Measurements from ENCODE around the gene PTPRA. TPM values are rescaled to one million over a fixed set of nuclear protein-coding genes. Genes with fewer than 3 reads are reported as not detected.
A peak's percentile ranks its signal among the peaks of the same experiment; 100 is the strongest.

The PTPRA gene
- total and polyA plus RNA-seq, 4 donors, result 8.7 to 24.3 (median 15.7) TPM

GRCh38 chr20:3082306-3082951 lies 209.1 kb downstream of the PTPRA start (continued):
- no peak for TF ChIP-seq ZBTB33 (IDR thresholded peaks at IDR 0.05)

DNA sequence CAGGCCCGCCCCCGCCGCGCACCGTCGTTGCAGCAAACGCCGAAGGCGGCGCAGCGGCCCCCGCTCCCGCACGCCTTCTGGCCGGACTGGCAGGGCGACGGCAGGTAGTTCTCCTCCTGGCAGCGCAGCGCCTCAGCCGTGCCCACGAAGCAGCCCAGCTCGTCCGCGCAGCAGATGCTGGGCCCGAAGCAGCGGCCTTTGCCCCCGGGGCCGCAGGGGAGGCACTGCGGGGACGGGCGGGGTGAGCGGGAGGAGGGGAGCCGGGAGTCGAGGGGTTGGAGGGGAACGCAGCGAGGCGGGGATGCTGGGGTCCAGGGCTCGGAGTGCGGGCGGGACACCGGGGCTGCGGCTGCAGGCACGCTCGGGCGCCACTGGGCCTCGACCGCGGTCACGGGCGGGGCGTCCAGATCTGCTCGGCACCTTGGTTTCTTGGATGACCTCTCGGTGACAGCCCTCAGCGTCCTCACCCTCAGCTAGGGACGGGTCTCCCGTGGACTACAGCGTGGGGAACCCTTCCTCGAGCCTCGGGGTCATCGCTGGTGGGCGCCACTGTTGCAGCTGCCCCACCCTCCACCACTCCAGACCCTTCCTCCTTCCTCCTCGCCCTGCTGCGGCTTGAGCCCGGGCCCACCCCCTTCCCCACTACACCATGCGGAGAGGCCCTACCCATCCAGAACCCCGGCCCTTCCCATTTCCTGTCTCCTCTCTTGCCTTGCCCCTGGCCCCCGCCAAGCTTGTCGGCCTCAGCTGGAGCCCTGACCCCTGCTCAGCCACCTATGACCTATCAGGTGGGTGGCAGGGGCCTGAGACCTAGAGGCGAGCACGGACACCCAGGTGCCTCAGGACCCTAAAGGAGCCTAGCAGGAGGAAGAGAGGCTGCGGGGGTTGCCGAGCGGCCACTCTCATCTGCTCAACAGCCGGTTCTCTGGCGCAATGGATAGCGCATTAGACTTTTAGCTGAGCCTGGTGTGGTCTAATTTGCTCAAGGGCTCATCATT lies 210.0 kb downstream of the PTPRA start:
- H3K36me3 ChIP-seq (ENCODE audit: control insufficient read depth in 4 of 4, insufficient read depth in 3 of 4, low read depth in 1 of 4, low read length in 3 of 4), result no peaks in the 10 kb centered on the region
- H3K27me3 ChIP-seq (ENCODE audit: control insufficient read depth in 4 of 4, insufficient read depth in 4 of 4, low read length in 3 of 4), result peaks cover 0 to under 1% (median 0%) of the 10 kb centered on the region in 4 donors
- 22% methylated on average over 76 of the region's 76 CpGs for WGBS
- TF ChIP-seq HNF4A (conservative IDR thresholded peaks at IDR 0.05), result peak; percentile 26 to 57
- no peak for TF ChIP-seq FOXA2 (IDR thresholded peaks at IDR 0.05)
- TF ChIP-seq FOXA1 (IDR thresholded peaks at IDR 0.05), result no peak
- no peak overlapping the region for H3K9ac ChIP-seq (ENCODE audit: low read depth in 1 of 2, low read length in 2 of 2)
- no peak for DNase-seq (ENCODE audit: low spot score)
- no peaks in the 10 kb centered on the region for H3K9me3 ChIP-seq (ENCODE audit: control insufficient read depth in 4 of 4, low read length in 3 of 4)
- no peak overlapping the region for H3K27ac ChIP-seq (ENCODE audit: low read depth in 1 of 2, low read length in 2 of 2)
- H3K4me1 ChIP-seq (ENCODE audit: control insufficient read depth in 4 of 4, insufficient read depth in 4 of 4, low read length in 3 of 4), result peaks cover 13 to 26% (median 16%) of the 10 kb centered on the region in 4 donors
- peak overlapping the region in 1 of 3 donors; percentile 31 for H3K4me3 ChIP-seq (ENCODE audit: low read depth in 1 of 3, low read length in 3 of 3)

- TF ChIP-seq HNF4G (IDR thresholded peaks at IDR 0.05), result no peak
- no peak for TF ChIP-seq RXRA (IDR thresholded peaks at IDR 0.05)
- Histone ChIP-seq H3K36me3 (ENCODE audit: control insufficient read depth in 4 of 4, insufficient read depth in 3 of 4, low read depth in 1 of 4, low read length in 3 of 4) (no peaks in the 10 kb centered on the region), H3K4me1 (ENCODE audit: control insufficient read depth in 4 of 4, insufficient read depth in 4 of 4, low read length in 3 of 4) (peaks cover 13 to 26% (median 16%) of the 10 kb centered on the region in 4 donors), H3K27ac (ENCODE audit: low read depth in 1 of 2, low read length in 2 of 2) (no peak within 1 kb of the TSS), H3K4me3 (ENCODE audit: low read depth in 1 of 3, low read length in 3 of 3) (no peak within 1 kb of the TSS), H3K9me3 (ENCODE audit: control insufficient read depth in 4 of 4, low read length in 3 of 4) (no peaks in the 10 kb centered on the region), H3K9ac (ENCODE audit: low read depth in 1 of 2, low read length in 2 of 2) (no peak within 1 kb of the TSS), H3K27me3 (ENCODE audit: control insufficient read depth in 4 of 4, insufficient read depth in 4 of 4, low read length in 3 of 4) (peaks cover 0 to 2% (median 0%) of the 10 kb centered on the region in 4 donors)
- DNase-seq (ENCODE audit: low spot score), result no peak
- 87% methylated on average over 28 of the region's 28 CpGs for WGBS
These were observed 211.2 kb downstream of the PTPRA start, which contains the start of gene AVP for GRCh38 chr20:3084283-3084985. TSS of gene AVP (minus strand) at chr20:3084724. CDS start at chr20:3084674, 50 bp downstream.

DNA sequence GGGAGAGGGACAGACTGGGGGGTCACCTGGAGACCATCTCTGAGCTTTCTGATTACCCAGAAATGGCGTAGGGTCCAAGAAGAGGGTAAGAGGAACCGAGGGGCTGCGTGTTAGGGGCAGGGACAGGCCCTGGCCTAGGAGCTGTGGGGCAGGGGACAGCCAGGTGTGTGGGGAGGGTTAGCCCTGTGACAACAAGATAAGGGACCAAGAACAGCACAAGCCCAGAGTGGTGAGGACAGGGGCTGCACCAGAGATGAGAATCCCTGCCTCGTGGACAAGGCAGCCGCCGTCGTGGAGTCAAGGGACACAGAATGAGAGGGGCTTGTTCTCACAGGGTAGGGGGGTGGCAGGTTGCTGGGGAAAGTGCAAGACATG lies 211.7 kb downstream of the PTPRA start:
- peaks cover 13 to 26% (median 16%) of the 10 kb centered on the region in 4 donors for H3K4me1 ChIP-seq (ENCODE audit: control insufficient read depth in 4 of 4, insufficient read depth in 4 of 4, low read length in 3 of 4)
- no peak overlapping the region for H3K4me3 ChIP-seq (ENCODE audit: low read depth in 1 of 3, low read length in 3 of 3)
- H3K36me3 ChIP-seq (ENCODE audit: control insufficient read depth in 4 of 4, insufficient read depth in 3 of 4, low read depth in 1 of 4, low read length in 3 of 4), result no peaks in the 10 kb centered on the region
- no peak for DNase-seq (ENCODE audit: low spot score)
- peaks cover 0 to 2% (median 0%) of the 10 kb centered on the region in 4 donors for H3K27me3 ChIP-seq (ENCODE audit: control insufficient read depth in 4 of 4, insufficient read depth in 4 of 4, low read length in 3 of 4)
- no peak overlapping the region for H3K27ac ChIP-seq (ENCODE audit: low read depth in 1 of 2, low read length in 2 of 2)
- 89% methylated on average over 7 of the region's 7 CpGs for WGBS
- no peaks in the 10 kb centered on the region for H3K9me3 ChIP-seq (ENCODE audit: control insufficient read depth in 4 of 4, low read length in 3 of 4)
- no peak overlapping the region for H3K9ac ChIP-seq (ENCODE audit: low read depth in 1 of 2, low read length in 2 of 2)
- TF ChIP-seq FOXA1 (IDR thresholded peaks at IDR 0.05) (no peak), EGR1 (IDR thresholded peaks at IDR 0.05; ENCODE audit: low read depth in 2 of 2) (no peak), YY1 (IDR thresholded peaks at IDR 0.05) (no peak), ATF3 (IDR thresholded peaks at IDR 0.05) (no peak), CTCF (IDR thresholded peaks at IDR 0.05; ENCODE audit: low read depth, low read length, missing input control) (no peak), SP1 (IDR thresholded peaks at IDR 0.05) (no peak), ZBTB33 (IDR thresholded peaks at IDR 0.05) (no peak), RAD21 (IDR thresholded peaks at IDR 0.05) (no peak), NR2F2 (IDR thresholded peaks at IDR 0.05) (no peak), JUND (IDR thresholded peaks at IDR 0.05) (no peak)
